Type B pancreatic cell (in vitro differentiated cells): ENCODE data around the gene STX8. TPM values are rescaled to one million over a fixed set of nuclear protein-coding genes. Genes with fewer than 3 reads are reported as not detected.

Source experiments
- DNase-seq: peaks from one replicate; pipeline ENCODE4 v3.0.0; 2021; ENCODE audit warnings: mixed read lengths; ENCODE audit not compliant: unreplicated experiment; ENCODE audit errors: extremely low spot score
- H3K27ac Mint-ChIP-seq: 2 replicates; pipeline ENCODE4 v1.8.0; 2021; ENCODE audit warnings: mild to moderate bottlenecking, mixed read lengths
- H3K27me3 Mint-ChIP-seq: 2 replicates; pipeline ENCODE4 v1.8.0; 2021; ENCODE audit warnings: mixed read lengths
- H3K36me3 Mint-ChIP-seq: 2 replicates; pipeline ENCODE4 v1.8.0; 2021; ENCODE audit warnings: mixed read lengths
- H3K4me1 Mint-ChIP-seq: one replicate; pipeline ENCODE4 v1.8.0; 2021; ENCODE audit warnings: mixed read lengths; ENCODE audit not compliant: unreplicated experiment
- H3K4me3 Mint-ChIP-seq: 2 replicates; pipeline ENCODE4 v1.8.0; 2021; ENCODE audit warnings: mild to moderate bottlenecking, mixed read lengths
- H3K9me3 Mint-ChIP-seq: 2 replicates; pipeline ENCODE4 v1.8.0; 2021; ENCODE audit warnings: mixed read lengths
- total RNA-seq: library from RNA; stranded (reverse); gene quantifications from 2 replicates; pipeline ENCODE4 v1.2.1, GENCODE V29; 2021; ENCODE audit warnings: low replicate concordance
- TF ChIP-seq, protein P1 (sequence below): fragments of 200-600 bp; sonication (generic); conservative IDR thresholded peaks from 2 replicates; pipeline ENCODE4 v1.5.0; 2021; ENCODE audit warnings: antibody characterized with exemption, mild to moderate bottlenecking

Gene STX8
- total RNA-seq, 1 donor from 2014 or later: 59.3 TPM

DNA sequence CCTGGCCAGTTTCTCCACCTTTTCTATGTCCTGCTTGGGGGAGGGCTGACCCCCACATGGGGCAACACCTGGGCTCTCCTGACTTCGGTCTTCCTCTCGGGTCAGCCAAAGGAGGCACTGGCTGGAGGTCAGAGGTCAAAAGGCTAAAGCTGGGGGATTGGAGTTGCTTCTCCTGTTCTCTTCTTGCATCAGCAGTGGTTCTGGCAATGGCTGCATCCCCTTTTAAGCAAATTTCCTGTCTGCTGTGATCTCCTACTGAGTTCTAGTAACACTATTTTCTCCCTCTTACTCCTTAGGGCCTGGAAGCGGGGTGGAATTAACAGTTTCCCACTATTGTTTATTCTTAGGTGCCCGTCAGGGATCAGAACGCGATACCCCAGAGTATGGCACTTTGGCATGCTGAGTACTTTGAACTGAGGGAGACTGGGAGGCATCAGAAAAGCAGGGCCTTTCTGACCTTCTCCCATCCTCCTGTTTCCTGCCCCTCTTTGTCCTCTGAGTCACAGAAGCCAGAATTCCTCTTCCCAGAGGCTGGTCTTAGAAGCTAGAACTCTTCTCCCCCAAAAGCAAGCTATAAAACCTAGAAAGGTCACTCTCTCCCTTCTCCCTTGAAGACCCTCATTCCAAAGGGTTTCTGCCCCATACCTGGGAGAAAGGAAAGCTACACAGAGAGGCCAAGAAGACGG, 268.2 kb downstream of the STX8 start:
- peak overlapping the region; percentile 75 for H3K4me3 Mint-ChIP-seq
- H3K4me1 Mint-ChIP-seq: peaks cover 18% of the 10 kb centered on the region
- peak overlapping the region; percentile 92 for H3K27ac Mint-ChIP-seq
- H3K36me3 Mint-ChIP-seq: peaks cover 7% of the 10 kb centered on the region
- no peak for DNase-seq
- peaks cover 10% of the 10 kb centered on the region for H3K9me3 Mint-ChIP-seq
- TF ChIP-seq, protein P1, sequence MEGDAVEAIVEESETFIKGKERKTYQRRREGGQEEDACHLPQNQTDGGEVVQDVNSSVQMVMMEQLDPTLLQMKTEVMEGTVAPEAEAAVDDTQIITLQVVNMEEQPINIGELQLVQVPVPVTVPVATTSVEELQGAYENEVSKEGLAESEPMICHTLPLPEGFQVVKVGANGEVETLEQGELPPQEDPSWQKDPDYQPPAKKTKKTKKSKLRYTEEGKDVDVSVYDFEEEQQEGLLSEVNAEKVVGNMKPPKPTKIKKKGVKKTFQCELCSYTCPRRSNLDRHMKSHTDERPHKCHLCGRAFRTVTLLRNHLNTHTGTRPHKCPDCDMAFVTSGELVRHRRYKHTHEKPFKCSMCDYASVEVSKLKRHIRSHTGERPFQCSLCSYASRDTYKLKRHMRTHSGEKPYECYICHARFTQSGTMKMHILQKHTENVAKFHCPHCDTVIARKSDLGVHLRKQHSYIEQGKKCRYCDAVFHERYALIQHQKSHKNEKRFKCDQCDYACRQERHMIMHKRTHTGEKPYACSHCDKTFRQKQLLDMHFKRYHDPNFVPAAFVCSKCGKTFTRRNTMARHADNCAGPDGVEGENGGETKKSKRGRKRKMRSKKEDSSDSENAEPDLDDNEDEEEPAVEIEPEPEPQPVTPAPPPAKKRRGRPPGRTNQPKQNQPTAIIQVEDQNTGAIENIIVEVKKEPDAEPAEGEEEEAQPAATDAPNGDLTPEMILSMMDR: no peak
- no peaks in the 10 kb centered on the region for H3K27me3 Mint-ChIP-seq

DNA sequence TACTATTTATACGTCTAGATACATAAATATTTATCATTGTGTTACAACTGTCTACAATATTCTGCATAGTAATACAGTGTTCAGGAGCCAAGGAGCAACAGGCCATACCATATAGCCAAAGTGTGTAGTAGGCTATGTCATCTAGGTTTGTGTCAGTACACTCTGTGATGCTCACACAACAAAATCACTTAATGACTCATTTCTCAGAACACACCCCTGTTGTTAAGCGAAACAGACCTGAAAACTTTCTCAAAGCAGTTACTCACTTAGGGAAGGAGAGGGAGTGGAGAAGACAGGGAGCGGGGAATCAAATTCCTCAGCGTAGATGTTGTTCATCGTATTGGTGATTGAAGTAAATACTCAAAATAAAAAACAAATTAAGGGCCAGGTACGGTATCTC, 269.5 kb downstream of the STX8 start:
- no peak for DNase-seq
- Mint-ChIP-seq H3K27ac (peak overlapping the region; percentile 59), H3K9me3 (peaks cover 10% of the 10 kb centered on the region), H3K4me1 (peaks cover 18% of the 10 kb centered on the region), H3K27me3 (no peaks in the 10 kb centered on the region), H3K36me3 (peaks cover 7% of the 10 kb centered on the region), H3K4me3 (no peak overlapping the region)
- TF ChIP-seq, protein P1: no peak

DNA sequence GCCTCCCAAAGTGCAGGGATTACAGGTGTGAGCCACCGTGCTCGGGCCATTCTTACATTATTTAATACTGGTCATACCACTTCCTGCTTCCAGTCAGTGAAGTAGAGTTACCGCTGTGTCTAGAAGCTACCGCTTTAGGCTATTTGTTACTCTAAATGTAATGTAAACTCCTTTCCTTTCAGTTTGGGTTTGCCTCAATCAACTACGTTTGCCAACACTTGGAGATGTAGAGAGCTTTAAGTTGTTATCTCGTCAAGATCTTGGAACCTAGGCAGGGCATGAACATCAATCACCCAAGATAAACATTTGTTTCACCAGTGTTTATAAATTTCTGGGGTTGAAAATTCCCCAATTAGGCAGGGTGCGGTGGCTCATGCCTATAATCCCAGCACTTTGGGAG, 275.9 kb downstream of the STX8 start:
- DNase-seq: no peak
- no peaks in the 10 kb centered on the region for H3K27me3 Mint-ChIP-seq
- peaks cover 5% of the 10 kb centered on the region for H3K36me3 Mint-ChIP-seq
- no peak overlapping the region for H3K4me3 Mint-ChIP-seq
- TF ChIP-seq, protein P1: no peak
- no peak overlapping the region for H3K27ac Mint-ChIP-seq
- peaks cover 4% of the 10 kb centered on the region for H3K9me3 Mint-ChIP-seq
- H3K4me1 Mint-ChIP-seq: no peaks in the 10 kb centered on the region

DNA sequence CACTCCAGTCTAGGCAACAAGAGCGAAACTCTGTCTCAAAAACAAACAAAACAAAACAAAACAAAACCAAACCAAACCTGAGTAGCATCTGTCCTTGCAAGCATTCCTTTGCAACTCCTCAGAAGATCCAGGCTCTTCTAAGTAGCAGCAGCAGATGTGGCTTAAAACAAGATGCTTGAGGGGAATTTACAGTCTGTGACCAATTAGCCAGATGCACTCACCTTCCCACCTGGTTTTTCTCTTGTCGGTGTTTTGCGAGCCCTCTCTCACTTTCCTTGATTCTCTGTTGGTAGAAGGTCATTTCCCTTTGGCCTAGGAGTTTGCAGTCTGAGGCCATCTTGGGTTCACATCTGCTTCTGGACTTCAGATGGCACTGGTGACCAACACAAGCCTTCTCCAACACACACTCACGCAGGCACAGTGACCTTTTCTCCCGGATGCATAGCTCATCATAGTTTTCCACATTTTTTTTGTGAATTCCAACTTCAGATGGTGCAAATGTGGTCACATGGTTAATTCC, 276.8 kb downstream of the STX8 start:
- H3K9me3 Mint-ChIP-seq: peaks cover 4% of the 10 kb centered on the region
- no peaks in the 10 kb centered on the region for H3K4me1 Mint-ChIP-seq
- peaks cover 9% of the 10 kb centered on the region for H3K36me3 Mint-ChIP-seq
- TF ChIP-seq, protein P1: no peak
- H3K4me3 Mint-ChIP-seq: no peak overlapping the region
- DNase-seq: no peak
- H3K27me3 Mint-ChIP-seq: no peaks in the 10 kb centered on the region
- H3K27ac Mint-ChIP-seq: no peak overlapping the region

DNA sequence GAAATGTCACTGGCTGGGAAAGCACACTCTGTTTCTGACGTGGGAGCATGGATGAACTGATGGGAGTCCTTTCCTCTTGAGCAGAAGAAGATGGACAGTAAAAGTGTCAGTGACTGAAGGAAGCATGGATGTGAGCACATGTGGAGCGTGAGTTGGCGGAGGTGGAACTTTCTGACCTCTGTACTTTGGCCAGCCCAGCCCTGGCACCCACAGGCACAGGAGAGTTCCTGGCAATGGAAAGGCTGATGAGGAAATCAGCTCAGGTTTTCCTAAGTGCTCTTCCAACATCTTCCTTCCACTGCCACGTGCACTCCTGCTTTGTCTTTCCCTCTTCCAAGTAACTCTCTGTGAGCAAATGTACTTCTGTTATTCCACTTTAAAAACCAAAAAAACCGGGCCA, 277.5 kb downstream of the STX8 start:
- DNase-seq: no peak
- no peak overlapping the region for H3K4me3 Mint-ChIP-seq
- peaks cover 4% of the 10 kb centered on the region for H3K9me3 Mint-ChIP-seq
- peaks cover 9% of the 10 kb centered on the region for H3K36me3 Mint-ChIP-seq
- no peak overlapping the region for H3K27ac Mint-ChIP-seq
- no peaks in the 10 kb centered on the region for H3K4me1 Mint-ChIP-seq
- H3K27me3 Mint-ChIP-seq: no peaks in the 10 kb centered on the region
- TF ChIP-seq, protein P1: no peak
